SK-N-SH treated with all-trans-retinoic acid at 6 μM for 48 hours (cell line): Measurements from ENCODE around the gene RAB7B.

Experiments
- ATAC-seq: fragments of 200-7000 bp; cut with Tn5 transposase; 3 replicates; pipeline ENCODE4 v1.9.1; 2020; ENCODE audit warnings: mild to moderate bottlenecking, moderate library complexity
- ARNTL ChIP-seq: fragments of 450-650 bp; formaldehyde crosslinking; IDR thresholded peaks from 2 replicates; pipeline ENCODE4 v1.5.0; 2020; ENCODE audit warnings: low read depth, mild to moderate bottlenecking, moderate library complexity, borderline replicate concordance
- BACH2 ChIP-seq: fragments of 250-450 bp; sonication (Bioruptor Pico); IDR thresholded peaks from 2 replicates; pipeline ENCODE4 v1.9.0; 2021; ENCODE audit warnings: mild to moderate bottlenecking, borderline replicate concordance
- CREB5 ChIP-seq: fragments of 250-450 bp; sonication (Bioruptor Pico); IDR thresholded peaks from 2 replicates; pipeline ENCODE4 v1.5.1; 2020; ENCODE audit warnings: low read depth, mild to moderate bottlenecking, moderate library complexity
- CSDC2 ChIP-seq: fragments of 250-450 bp; sonication (Bioruptor Pico); IDR thresholded peaks from 2 replicates; pipeline ENCODE4 v1.5.0; 2020; ENCODE audit warnings: mild to moderate bottlenecking, moderate library complexity
- CSRNP3 ChIP-seq: fragments of 250-450 bp; sonication (Bioruptor Pico); IDR thresholded peaks from 2 replicates; pipeline ENCODE4 v1.5.1; 2021; ENCODE audit warnings: mild to moderate bottlenecking, moderate library complexity
- ESRRG ChIP-seq: fragments of 250-450 bp; sonication (Bioruptor Pico); IDR thresholded peaks from 2 replicates; pipeline ENCODE4 v1.6.1; 2021; ENCODE audit warnings: mild to moderate bottlenecking
- GLIS3 ChIP-seq: fragments of 250-450 bp; sonication (Bioruptor Pico); IDR thresholded peaks from 2 replicates; pipeline ENCODE4 v1.5.0; 2020; ENCODE audit warnings: mild to moderate bottlenecking, moderate library complexity
- ISL1 ChIP-seq: fragments of 250-450 bp; sonication (Bioruptor Pico); IDR thresholded peaks from 2 replicates; pipeline ENCODE4 v2.1.2; 2022; ENCODE audit warnings: mild to moderate bottlenecking, moderate library complexity
- PATZ1 ChIP-seq: fragments of 250-450 bp; sonication (Bioruptor Pico); IDR thresholded peaks from 2 replicates; pipeline ENCODE4 v1.8.0; 2020; ENCODE audit warnings: mild to moderate bottlenecking, moderate library complexity, borderline replicate concordance
- POU6F1 ChIP-seq: fragments of 250-450 bp; sonication (Bioruptor Pico); IDR thresholded peaks from 2 replicates; pipeline ENCODE4 v1.8.0; 2021; ENCODE audit warnings: low read depth, mild to moderate bottlenecking, moderate library complexity, borderline replicate concordance
- PPARA ChIP-seq: fragments of 250-450 bp; sonication (Bioruptor Pico); IDR thresholded peaks from 2 replicates; pipeline ENCODE4 v1.5.0; 2020; ENCODE audit warnings: mild to moderate bottlenecking, borderline replicate concordance
- RARB ChIP-seq: fragments of 250-450 bp; sonication (Bioruptor Pico); IDR thresholded peaks from 2 replicates; pipeline ENCODE4 v1.8.0; 2021; ENCODE audit warnings: mild to moderate bottlenecking, moderate library complexity
- SNAI2 ChIP-seq: fragments of 250-450 bp; sonication (Bioruptor Pico); IDR thresholded peaks from 2 replicates; pipeline ENCODE4 v1.5.0; 2020; ENCODE audit warnings: mild to moderate bottlenecking, moderate library complexity
- TCF4 ChIP-seq: fragments of 250-450 bp; sonication (Bioruptor Pico); IDR thresholded peaks from 2 replicates; pipeline ENCODE4 v1.8.0; 2021; ENCODE audit warnings: mild to moderate bottlenecking, moderate library complexity, borderline replicate concordance
- TOX ChIP-seq: fragments of 250-450 bp; sonication (Bioruptor Pico); IDR thresholded peaks from 2 replicates; pipeline ENCODE4 v1.8.0; 2021; ENCODE audit warnings: mild to moderate bottlenecking, moderate library complexity, borderline replicate concordance
- TSHZ2 ChIP-seq: fragments of 250-450 bp; sonication (Bioruptor Pico); IDR thresholded peaks from 2 replicates; pipeline ENCODE4 v1.5.0; 2020; ENCODE audit warnings: mild to moderate bottlenecking, moderate library complexity
- ZC3H10 ChIP-seq: fragments of 250-450 bp; sonication (Bioruptor Pico); IDR thresholded peaks from 2 replicates; pipeline ENCODE4 v1.5.1; 2021; ENCODE audit warnings: mild to moderate bottlenecking, moderate library complexity
- ZFP3 ChIP-seq: fragments of 250-450 bp; sonication (Bioruptor Pico); IDR thresholded peaks from 2 replicates; pipeline ENCODE4 v1.5.0; 2020; ENCODE audit warnings: mild to moderate bottlenecking, moderate library complexity
- ZFP30 ChIP-seq: fragments of 450-650 bp; formaldehyde crosslinking; IDR thresholded peaks from 2 replicates; pipeline ENCODE4 v1.5.0; 2022; ENCODE audit warnings: mild to moderate bottlenecking, moderate library complexity
- ZNF565 ChIP-seq: fragments of 450-650 bp; formaldehyde crosslinking; conservative IDR thresholded peaks from 2 replicates; pipeline ENCODE4 v1.5.0; 2020; ENCODE audit warnings: low read depth, mild to moderate bottlenecking, moderate library complexity
- ZNF70 ChIP-seq: fragments of 450-650 bp; formaldehyde crosslinking; IDR thresholded peaks from 2 replicates; pipeline ENCODE4 v1.5.0; 2020; ENCODE audit warnings: mild to moderate bottlenecking, moderate library complexity
- ZNF8 ChIP-seq: fragments of 450-650 bp; formaldehyde crosslinking; IDR thresholded peaks from 2 replicates; pipeline ENCODE4 v1.5.0; 2020; ENCODE audit warnings: mild to moderate bottlenecking, moderate library complexity

Gene RAB7B

GRCh38 chr1:205972491-205973168 lies 30.6 kb downstream of the RAB7B start:
- no peak; the same call in 2 of the 3 replicates for ATAC-seq
- TF ChIP-seq TSHZ2 (CRISPR knock-in tag), result no peak
- TF ChIP-seq ZNF8 (CRISPR knock-in tag), result no peak
- no peak for TF ChIP-seq ZNF70 (CRISPR knock-in tag)
- TF ChIP-seq PPARA, result no peak

- TF ChIP-seq ARNTL (CRISPR knock-in tag) (no peak), ZNF70 (CRISPR knock-in tag) (no peak), BACH2 (CRISPR knock-in tag) (no peak), TCF4 (CRISPR knock-in tag) (no peak), ISL1 (no peak), PATZ1 (CRISPR knock-in tag) (no peak), ESRRG (CRISPR knock-in tag) (no peak), CREB5 (CRISPR knock-in tag) (no peak), ZFP30 (no peak), ZNF8 (CRISPR knock-in tag) (no peak), CSDC2 (CRISPR knock-in tag) (no peak), PPARA (no peak), GLIS3 (no peak), TSHZ2 (CRISPR knock-in tag) (no peak), TOX (no peak), ZC3H10 (CRISPR knock-in tag) (no peak), POU6F1 (CRISPR knock-in tag) (no peak), ZFP3 (CRISPR knock-in tag) (no peak), ZNF565 (CRISPR knock-in tag) (no peak), RARB (CRISPR knock-in tag) (no peak)
- ATAC-seq, result no peak
Observed at GRCh38 chr1:205972081-205972480, 31.1 kb downstream of the RAB7B start.

- TF ChIP-seq RARB (CRISPR knock-in tag) (no peak), SNAI2 (CRISPR knock-in tag) (no peak), ISL1 (no peak), BACH2 (CRISPR knock-in tag) (no peak), TOX (no peak), CSRNP3 (no peak)
- TF ChIP-seq, all 23 proteins: peak for 0
- no peak for ATAC-seq
Observed at GRCh38 chr1:205971082-205971481, 32.1 kb downstream of the RAB7B start.
